Activated CD8-positive, alpha-beta memory T cell treated with anti-CD3 and anti-CD28 coated beads, Interleukin-2, amount 50 U/mL, for 1 hour (primary cell): Measurements from ENCODE around the gene CTSG.
"Not testable (repeated sequence)": the region's sequence is repeated elsewhere in the genome, so short reads cannot be mapped to it uniquely, and the experiment has no call there.

Experiments used
- DNase-seq: peaks from one replicate; pipeline ENCODE4 v3.0.0-alpha.2; 2020; ENCODE audit errors: extremely low read depth

CTSG gene

DNA sequence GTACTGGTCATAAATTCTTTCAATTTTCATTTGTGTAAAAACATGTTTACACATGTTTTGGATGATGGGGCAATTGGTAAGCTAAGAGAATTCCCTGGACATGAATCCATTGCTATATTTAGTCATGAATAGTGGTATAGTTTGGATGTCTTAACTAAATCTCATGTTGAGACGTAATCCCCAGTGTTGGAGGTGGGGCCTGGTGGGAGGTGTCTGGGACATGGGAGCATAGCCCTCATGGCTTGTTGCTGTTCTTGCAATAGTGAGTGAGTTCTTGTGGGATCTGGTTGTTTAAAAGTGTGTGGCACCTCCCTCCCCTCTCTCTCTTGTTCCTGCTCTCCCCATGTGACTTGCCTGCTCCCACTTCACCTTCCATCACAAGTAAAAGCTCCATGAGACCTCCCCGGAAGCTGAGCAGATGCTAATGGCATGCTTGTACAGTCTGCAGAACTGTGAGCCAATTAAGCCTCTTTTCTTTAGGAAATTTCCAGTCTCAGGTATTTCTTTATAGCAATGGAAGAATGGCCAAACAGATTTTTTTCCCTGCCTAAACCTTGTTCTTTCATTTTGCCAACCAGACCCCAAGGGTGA is 33.6 kb downstream of the CTSG start:
- no peak for DNase-seq

DNA sequence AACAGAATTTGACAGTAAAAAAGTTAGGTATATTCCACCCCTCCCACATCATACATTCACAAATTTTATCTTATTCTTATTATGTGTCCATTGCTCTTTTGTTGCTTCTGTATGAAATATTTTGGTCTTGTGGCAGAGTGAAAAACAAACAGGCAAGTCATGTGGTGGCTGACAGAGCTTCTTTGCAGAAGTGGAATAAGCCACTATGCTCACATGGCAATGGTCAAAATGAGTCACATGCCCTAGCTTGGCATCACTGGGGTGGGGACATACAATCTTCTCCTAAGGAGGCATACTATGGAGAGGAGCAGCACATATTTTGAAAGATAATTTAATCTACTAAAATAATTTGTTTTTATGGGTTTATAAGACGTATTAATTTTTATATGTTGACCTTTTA is 40.3 kb downstream of the CTSG start:
- no peak for DNase-seq

DNA sequence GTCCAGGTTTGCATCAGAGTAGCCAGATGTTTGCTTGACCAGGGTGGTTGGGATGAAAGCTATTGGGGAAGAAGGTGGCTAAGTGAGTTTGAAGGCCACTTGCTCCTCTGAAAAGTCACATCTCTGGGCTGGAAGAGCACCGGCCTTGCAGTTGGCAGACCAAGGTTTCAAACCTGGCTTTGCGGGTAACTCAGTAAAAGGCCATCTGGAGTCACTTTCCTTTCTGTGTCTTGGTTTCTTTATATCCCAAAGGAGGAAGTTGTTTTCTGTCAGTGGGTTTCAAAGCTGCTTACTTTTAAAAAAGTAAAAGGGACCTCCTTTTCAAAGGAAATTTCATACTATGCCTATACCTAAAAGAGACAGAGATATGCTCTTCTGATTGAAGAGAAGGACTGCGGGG is 41.8 kb downstream of the CTSG start:
- no peak for DNase-seq

DNA sequence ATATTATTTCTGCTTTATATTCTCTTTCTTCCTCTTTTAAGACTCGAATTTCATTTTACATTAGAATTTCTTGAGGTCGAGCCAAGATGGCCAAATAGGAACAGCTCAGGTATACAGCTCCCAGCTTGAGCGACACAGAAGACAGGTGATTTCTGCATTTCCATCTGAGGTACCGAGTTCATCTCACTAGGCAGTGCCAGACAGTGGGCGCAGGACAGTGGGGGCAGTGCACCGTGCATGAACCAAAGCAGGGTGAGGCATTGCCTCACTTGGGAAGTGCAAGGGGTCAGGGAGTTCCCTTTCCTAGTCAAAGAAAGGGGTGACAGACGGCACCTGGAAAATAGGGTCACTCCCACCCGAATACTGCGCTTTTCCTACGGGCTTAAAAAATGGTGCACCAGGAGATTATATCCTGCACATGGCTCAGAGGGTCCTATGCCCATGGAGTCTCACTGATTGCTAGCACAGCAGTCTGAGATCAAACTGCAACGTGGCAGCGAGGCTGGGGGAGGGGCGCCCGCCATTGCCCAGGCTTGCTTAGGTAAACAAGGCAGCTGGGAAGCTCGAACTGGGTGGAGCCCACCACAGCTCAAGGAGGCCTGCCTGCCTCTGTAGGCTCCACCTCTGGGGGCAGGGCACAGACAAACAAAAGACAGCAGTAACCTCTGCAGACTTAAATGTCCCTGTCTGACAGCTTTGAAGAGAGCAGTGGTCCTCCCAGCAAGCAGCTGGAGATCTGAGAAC is 50.0 kb downstream of the CTSG start:
- not testable (repeated sequence) for DNase-seq
